ENCODE results near the gene TRERF1.

Gene TRERF1

GRCh38 chr6:42307141-42307470, 144.6 kb downstream of the TRERF1 start:
- no peak for DNase-seq

GRCh38 chr6:42306439-42307140, 145.1 kb downstream of the TRERF1 start:
- DNase-seq = no peak

GRCh38 chr6:42304053-42304712, 147.5 kb downstream of the TRERF1 start:
- DNase-seq = no peak

- DNase-seq = no peak
Measured at GRCh38 chr6:42302411-42302810, 149.3 kb downstream of the TRERF1 start.

- DNase-seq = peak in 1 of 51 donors; percentile 1
Measured at GRCh38 chr6:42301986-42302385, 149.7 kb downstream of the TRERF1 start.

GRCh38 chr6:42300701-42301100, 151.0 kb downstream of the TRERF1 start:
- DNase-seq = no peak

GRCh38 chr6:42300185-42300584, 151.5 kb downstream of the TRERF1 start:
- no peak for DNase-seq

GRCh38 chr6:42297661-42298060, 154.1 kb downstream of the TRERF1 start:
- no peak for DNase-seq

GRCh38 chr6:42296614-42297013, 155.1 kb downstream of the TRERF1 start:
- no peak for DNase-seq

GRCh38 chr6:42295677-42296076, 156.0 kb downstream of the TRERF1 start:
- DNase-seq = no peak

- no peak for DNase-seq
Measured at GRCh38 chr6:42295181-42295580, 156.5 kb downstream of the TRERF1 start.

GRCh38 chr6:42294759-42295158, 157.0 kb downstream of the TRERF1 start:
- no peak for DNase-seq

- DNase-seq = no peak
Measured at GRCh38 chr6:42293386-42293977, 158.2 kb downstream of the TRERF1 start.

- DNase-seq = no peak
Measured at GRCh38 chr6:42292004-42292740, 159.6 kb downstream of the TRERF1 start.

- no peak for DNase-seq
Measured at GRCh38 chr6:42287756-42288155, 164.0 kb downstream of the TRERF1 start.

GRCh38 chr6:42281570-42281969, 170.2 kb downstream of the TRERF1 start:
- DNase-seq = no peak

GRCh38 chr6:42280966-42281533, 170.7 kb downstream of the TRERF1 start:
- DNase-seq = no peak

GRCh38 chr6:42279966-42280629, 171.6 kb downstream of the TRERF1 start:
- DNase-seq = no peak

GRCh38 chr6:42279144-42279781, 172.5 kb downstream of the TRERF1 start:
- no peak for DNase-seq

GRCh38 chr6:42278131-42278853, 173.4 kb downstream of the TRERF1 start:
- DNase-seq = no peak

Measured in hypothalamus (tissue), 51 donors.